CD8-positive, alpha-beta memory T cell (primary cell): ENCODE measurements around the gene FAM174C. TPM values are rescaled to one million over a fixed set of nuclear protein-coding genes. Genes with fewer than 3 reads are reported as not detected.

Experiments used
- CTCF ChIA-PET: fragments of 350-600 bp; sonication (Branson Sonifier 250); formaldehyde crosslinking; loops from one replicate; lab custom pipeline; 2021; ENCODE audit warnings: antibody characterized with exemption; lab: Charles Lee
- POLR2A ChIA-PET: fragments of 350-600 bp; sonication (Branson Sonifier 250); formaldehyde crosslinking; loops from one replicate; lab custom pipeline; 2021; ENCODE audit warnings: antibody characterized with exemption; lab: Charles Lee
- DNase-seq, 5 donors: peaks; one replicate each; pipeline versions ENCODE4 v3.0.0 to v3.0.0-alpha.2; 2020 to 2022; ENCODE audit warnings: mixed read lengths in 1 of 5
- H3K27ac ChIP-seq: one replicate; pipeline ENCODE4 v1.7.0; 2013; ENCODE audit warnings: low read depth, mild to moderate bottlenecking, low read length, moderate library complexity
- H3K27me3 ChIP-seq: 2 replicates; pipeline ENCODE4 v1.7.0; 2013; ENCODE audit warnings: low read length, mild to moderate bottlenecking; ENCODE audit not compliant: insufficient read depth, poor library complexity, severe bottlenecking
- H3K36me3 ChIP-seq: 2 replicates; pipeline ENCODE4 v1.7.0; 2013; ENCODE audit warnings: mild to moderate bottlenecking, low read length, moderate library complexity; ENCODE audit not compliant: insufficient read depth
- H3K4me1 ChIP-seq: 2 replicates; pipeline ENCODE4 v1.7.0; 2013; ENCODE audit warnings: mild to moderate bottlenecking, low read length, moderate library complexity; ENCODE audit not compliant: insufficient read depth
- H3K4me3 ChIP-seq: 2 replicates; pipeline ENCODE4 v1.7.0; 2013; ENCODE audit warnings: mild to moderate bottlenecking, low read length
- H3K9me3 ChIP-seq: 2 replicates; pipeline ENCODE4 v1.7.0; 2013; ENCODE audit warnings: mild to moderate bottlenecking, low read length
- H3K27ac Mint-ChIP-seq, 8 donors: one replicate each; pipeline ENCODE4 v1.8.0; 2020 to 2021; ENCODE audit warnings: mixed read lengths in 8 of 8, mild to moderate bottlenecking in 6 of 8, inconsistent platforms in 3 of 8, moderate library complexity in 3 of 8
- H3K27me3 Mint-ChIP-seq, 2 donors: one replicate each; pipeline ENCODE4 v1.8.0; 2020 to 2021; ENCODE audit warnings: mixed read lengths in 2 of 2, mild to moderate bottlenecking in 1 of 2, moderate library complexity in 1 of 2
- H3K36me3 Mint-ChIP-seq, 3 donors: one replicate each; pipeline ENCODE4 v1.8.0; 2020 to 2021; ENCODE audit warnings: mixed read lengths in 3 of 3, inconsistent platforms in 1 of 3, mild to moderate bottlenecking in 1 of 3
- H3K4me1 Mint-ChIP-seq, 3 donors: one replicate each; pipeline ENCODE4 v1.8.0; 2020 to 2021; ENCODE audit warnings: mixed read lengths in 3 of 3, inconsistent platforms in 1 of 3, mild to moderate bottlenecking in 1 of 3
- H3K4me3 Mint-ChIP-seq, 7 donors: one replicate each; pipeline ENCODE4 v1.8.0; 2020 to 2021; ENCODE audit warnings: mixed read lengths in 7 of 7, mild to moderate bottlenecking in 6 of 7, moderate library complexity in 4 of 7, inconsistent platforms in 2 of 7
- H3K9me3 Mint-ChIP-seq, 5 donors: one replicate each; pipeline ENCODE4 v1.8.0; 2020 to 2022; ENCODE audit warnings: mixed read lengths in 5 of 5, mild to moderate bottlenecking in 3 of 5, moderate library complexity in 2 of 5, inconsistent platforms in 1 of 5
- polyA plus RNA-seq: library from polyadenylated mRNA; unstranded; fragments of 300-500 nt; fragmentation: Illumina TruSeq; gene quantifications from one replicate; pipeline ENCODE4 v1.2.3, GENCODE V29; 2021
- total RNA-seq, 2 experiments: library from RNA; stranded (reverse); gene quantifications; one replicate each; pipeline ENCODE4 v1.2.3, GENCODE V29; 2021

The FAM174C gene
- total RNA-seq (100 to 1,000 TPM; 113 TPM), polyA plus RNA-seq (100 TPM)

DNA sequence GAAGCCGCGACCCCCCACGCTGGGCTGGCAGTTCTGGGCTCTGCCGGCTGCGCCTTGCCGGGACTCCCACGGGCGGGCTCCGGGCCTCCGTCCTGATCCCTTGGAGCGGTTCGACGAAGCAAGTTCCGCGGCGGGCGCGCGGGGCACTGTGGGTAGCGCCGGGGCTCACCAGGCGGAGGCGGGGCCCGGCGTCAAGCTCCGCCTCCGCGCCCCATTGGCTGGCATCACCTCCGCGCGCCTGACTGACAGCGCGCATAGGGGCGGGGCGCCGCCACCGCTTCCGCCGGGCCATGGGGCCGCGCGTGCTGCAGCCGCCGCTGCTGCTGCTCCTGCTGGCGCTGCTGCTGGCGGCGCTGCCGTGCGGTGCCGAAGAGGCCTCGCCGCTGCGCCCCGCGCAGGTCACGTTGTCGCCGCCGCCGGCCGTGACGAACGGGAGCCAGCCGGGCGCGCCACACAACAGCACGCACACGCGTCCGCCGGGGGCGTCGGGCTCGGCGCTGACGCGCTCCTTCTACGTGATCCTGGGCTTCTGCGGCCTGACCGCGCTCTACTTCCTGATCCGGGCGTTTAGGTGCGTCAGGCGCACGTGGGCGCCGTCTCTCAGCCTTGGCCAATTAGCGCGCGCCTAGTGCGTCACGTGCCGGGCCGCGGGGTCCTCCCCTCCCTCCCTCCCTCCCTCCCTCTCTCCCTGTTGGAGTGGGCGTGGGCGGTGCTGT lies at the start of gene FAM174C:
Gene FAM174C, plus strand, starts transcription at position 271 of the 716 bp plus-strand sequence. Its CDS starts 20 bp downstream, at position 291.
- POLR2A ChIA-PET: interaction anchor here (0.6 to 1.8 kb wide), 10 partner anchors 9 to 205 kb away, joined by 3 to 18 read pairs (median 4); a partner anchor contains a TSS
- peaks cover 11 to 66% (median 18%) of the 10 kb centered on the region in 3 donors for H3K36me3 Mint-ChIP-seq
- no peaks in the 10 kb centered on the region for H3K9me3 Mint-ChIP-seq
- peak; percentile 96 to 99 (median 97) for DNase-seq
- CTCF ChIA-PET: interaction anchor here (1.0 to 1.8 kb wide), 2 partner anchors 9 to 31 kb away, joined by 6 to 12 read pairs; no protein-coding TSS in a partner anchor
- H3K4me3 ChIP-seq: peak within 1 kb of the TSS; percentile 74
- peaks cover 48 to 61% (median 50%) of the 10 kb centered on the region in 3 donors for H3K4me1 Mint-ChIP-seq
- peaks cover 61% of the 10 kb centered on the region for H3K4me1 ChIP-seq
- peaks cover 51% of the 10 kb centered on the region for H3K36me3 ChIP-seq
- H3K9me3 ChIP-seq: no peaks in the 10 kb centered on the region
- H3K27ac Mint-ChIP-seq: peak within 1 kb of the TSS; percentile 78 to 98 (median 93)
- peaks cover 0 to 6% of the 10 kb centered on the region in 2 donors for H3K27me3 Mint-ChIP-seq
- H3K27ac ChIP-seq: peak within 1 kb of the TSS; percentile 92
- H3K4me3 Mint-ChIP-seq: peak within 1 kb of the TSS; percentile 79 to 87 (median 84)
- no peaks in the 10 kb centered on the region for H3K27me3 ChIP-seq

DNA sequence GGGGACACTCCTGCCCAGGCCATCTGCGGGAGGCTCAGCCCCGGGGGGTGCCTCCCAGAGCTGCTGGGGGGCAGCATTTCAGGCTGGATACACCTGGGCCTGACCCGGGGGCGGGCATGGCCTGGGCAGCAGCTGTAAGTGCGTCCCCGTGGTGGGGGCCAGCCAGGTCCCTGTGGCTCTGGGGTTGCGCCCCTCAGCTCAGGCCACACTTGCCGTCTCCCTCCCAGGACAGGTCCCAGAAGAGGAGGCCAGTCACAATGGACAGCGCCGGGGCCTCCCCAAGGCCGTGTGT lies 49.2 kb upstream of the FAM174C start:
- peaks cover 0 to 7% (median 0%) of the 10 kb centered on the region in 3 donors for H3K36me3 Mint-ChIP-seq
- H3K4me3 ChIP-seq: no peak overlapping the region
- POLR2A ChIA-PET: no interaction called here
- H3K4me1 ChIP-seq: no peaks in the 10 kb centered on the region
- H3K9me3 Mint-ChIP-seq: no peaks in the 10 kb centered on the region
- no peaks in the 10 kb centered on the region for H3K9me3 ChIP-seq
- H3K4me3 Mint-ChIP-seq: no peak overlapping the region
- H3K27me3 Mint-ChIP-seq: no peaks in the 10 kb centered on the region
- no peak overlapping the region for H3K27ac Mint-ChIP-seq
- CTCF ChIA-PET: interaction anchor here (1.2 to 1.3 kb wide), 2 partner anchors 15 to 113 kb away, joined by 3 to 4 read pairs; no protein-coding TSS in a partner anchor
- no peaks in the 10 kb centered on the region for H3K36me3 ChIP-seq
- H3K4me1 Mint-ChIP-seq: no peaks in the 10 kb centered on the region
- DNase-seq: no peak
- H3K27ac ChIP-seq: no peak overlapping the region
- H3K27me3 ChIP-seq: no peaks in the 10 kb centered on the region

DNA sequence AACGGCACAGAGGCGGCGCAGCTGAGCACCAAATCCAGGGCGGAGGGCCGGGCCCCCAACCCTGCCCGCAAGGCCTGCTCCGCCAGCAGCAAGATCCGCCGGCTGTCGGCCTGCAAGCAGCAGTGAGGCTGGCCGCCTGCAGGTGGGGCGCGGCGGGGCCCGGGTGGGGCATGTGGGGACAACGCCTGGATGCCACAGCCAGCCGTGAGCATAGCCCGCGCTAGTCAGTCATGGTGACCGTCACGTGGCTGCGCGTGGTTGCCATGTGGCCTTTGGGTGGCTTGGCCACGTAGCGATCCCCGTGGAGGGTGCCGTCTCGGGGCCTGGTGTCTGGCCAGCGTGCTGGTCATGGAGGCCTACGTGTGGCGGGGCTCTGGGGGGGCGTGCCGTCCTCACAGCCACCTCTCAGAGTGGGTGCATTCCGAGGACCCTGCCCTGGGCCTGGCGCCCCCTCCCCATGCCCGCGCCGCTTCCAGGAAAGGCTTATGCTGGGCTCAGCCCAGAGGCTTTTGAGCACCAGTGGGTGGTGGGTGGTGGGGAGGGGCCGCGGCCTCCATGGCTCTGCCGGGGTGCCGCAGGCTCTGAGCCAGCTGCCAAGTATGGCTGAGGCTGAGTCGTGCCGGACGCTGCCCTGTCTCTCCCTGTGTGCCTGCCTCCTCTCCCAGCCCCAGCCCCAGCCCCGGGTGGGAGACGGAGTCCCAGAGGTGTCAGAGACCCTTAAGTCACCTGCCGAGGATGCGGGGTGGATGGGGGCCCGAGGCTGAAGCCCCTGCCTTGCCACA lies 48.6 kb upstream of the FAM174C start:
- POLR2A ChIA-PET: no interaction called here
- H3K4me3 ChIP-seq: no peak overlapping the region
- H3K9me3 Mint-ChIP-seq: no peaks in the 10 kb centered on the region
- no peak overlapping the region for H3K4me3 Mint-ChIP-seq
- H3K36me3 ChIP-seq: no peaks in the 10 kb centered on the region
- peaks cover 0 to 7% (median 0%) of the 10 kb centered on the region in 3 donors for H3K36me3 Mint-ChIP-seq
- CTCF ChIA-PET: interaction anchor here (1.3 kb wide), 1 partner anchor 114 kb away, joined by 4 read pairs; no protein-coding TSS in a partner anchor
- DNase-seq: peak in 1 of 5 donors; percentile 44
- no peaks in the 10 kb centered on the region for H3K27me3 Mint-ChIP-seq
- no peak overlapping the region for H3K27ac ChIP-seq
- no peaks in the 10 kb centered on the region for H3K27me3 ChIP-seq
- no peaks in the 10 kb centered on the region for H3K9me3 ChIP-seq
- no peaks in the 10 kb centered on the region for H3K4me1 Mint-ChIP-seq
- no peak overlapping the region for H3K27ac Mint-ChIP-seq
- no peaks in the 10 kb centered on the region for H3K4me1 ChIP-seq

DNA sequence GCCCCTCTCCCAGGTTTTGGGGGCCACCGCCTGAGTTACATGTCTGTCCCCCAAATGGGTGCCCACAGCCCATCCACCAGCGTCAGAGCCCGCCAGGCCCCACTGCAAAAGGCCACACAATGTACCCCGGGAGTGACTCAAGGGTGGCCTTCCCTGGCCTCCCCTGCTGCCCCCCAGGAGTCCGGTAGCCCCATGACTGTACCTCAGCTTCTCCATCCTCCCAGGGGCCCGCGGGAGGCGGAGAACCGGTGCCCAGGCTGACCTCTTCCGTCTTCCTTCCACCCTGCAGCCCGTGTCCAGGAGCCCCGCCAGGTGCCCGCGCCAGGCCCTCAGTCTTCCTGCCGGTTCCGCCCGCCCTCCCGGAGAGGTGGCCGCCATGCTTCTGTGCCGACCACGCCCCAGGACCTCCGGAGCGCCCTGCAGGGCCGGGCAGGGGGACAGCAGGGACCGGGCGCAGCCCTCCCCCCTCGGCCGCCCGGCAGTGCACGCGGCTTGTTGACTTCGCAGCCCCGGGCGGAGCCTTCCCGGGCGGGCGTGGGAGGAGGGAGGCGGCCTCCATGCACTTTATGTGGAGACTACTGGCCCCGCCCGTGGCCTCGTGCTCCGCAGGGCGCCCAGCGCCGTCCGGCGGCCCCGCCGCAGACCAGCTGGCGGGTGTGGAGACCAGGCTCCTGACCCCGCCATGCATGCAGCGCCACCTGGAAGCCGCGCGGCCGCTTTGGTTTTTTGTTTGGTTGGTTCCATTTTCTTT lies 47.9 kb upstream of the FAM174C start:
- POLR2A ChIA-PET: interaction anchor here (0.6 to 0.7 kb wide), 2 partner anchors 18 to 509 kb away, joined by 3 read pairs; no protein-coding TSS in a partner anchor
- Histone ChIP-seq H3K27ac (no peak overlapping the region), H3K4me3 (no peak overlapping the region), H3K4me1 (no peaks in the 10 kb centered on the region), H3K9me3 (no peaks in the 10 kb centered on the region), H3K36me3 (no peaks in the 10 kb centered on the region), H3K27me3 (no peaks in the 10 kb centered on the region)
- no peaks in the 10 kb centered on the region for H3K27me3 Mint-ChIP-seq
- H3K36me3 Mint-ChIP-seq: peaks cover 0 to 7% (median 0%) of the 10 kb centered on the region in 3 donors
- no peaks in the 10 kb centered on the region for H3K9me3 Mint-ChIP-seq
- H3K27ac Mint-ChIP-seq: peak overlapping the region in 1 of 8 donors; percentile 29
- CTCF ChIA-PET: no interaction called here
- H3K4me1 Mint-ChIP-seq: peaks cover 0 to 3% (median 0%) of the 10 kb centered on the region in 3 donors
- no peak overlapping the region for H3K4me3 Mint-ChIP-seq
- no peak for DNase-seq

DNA sequence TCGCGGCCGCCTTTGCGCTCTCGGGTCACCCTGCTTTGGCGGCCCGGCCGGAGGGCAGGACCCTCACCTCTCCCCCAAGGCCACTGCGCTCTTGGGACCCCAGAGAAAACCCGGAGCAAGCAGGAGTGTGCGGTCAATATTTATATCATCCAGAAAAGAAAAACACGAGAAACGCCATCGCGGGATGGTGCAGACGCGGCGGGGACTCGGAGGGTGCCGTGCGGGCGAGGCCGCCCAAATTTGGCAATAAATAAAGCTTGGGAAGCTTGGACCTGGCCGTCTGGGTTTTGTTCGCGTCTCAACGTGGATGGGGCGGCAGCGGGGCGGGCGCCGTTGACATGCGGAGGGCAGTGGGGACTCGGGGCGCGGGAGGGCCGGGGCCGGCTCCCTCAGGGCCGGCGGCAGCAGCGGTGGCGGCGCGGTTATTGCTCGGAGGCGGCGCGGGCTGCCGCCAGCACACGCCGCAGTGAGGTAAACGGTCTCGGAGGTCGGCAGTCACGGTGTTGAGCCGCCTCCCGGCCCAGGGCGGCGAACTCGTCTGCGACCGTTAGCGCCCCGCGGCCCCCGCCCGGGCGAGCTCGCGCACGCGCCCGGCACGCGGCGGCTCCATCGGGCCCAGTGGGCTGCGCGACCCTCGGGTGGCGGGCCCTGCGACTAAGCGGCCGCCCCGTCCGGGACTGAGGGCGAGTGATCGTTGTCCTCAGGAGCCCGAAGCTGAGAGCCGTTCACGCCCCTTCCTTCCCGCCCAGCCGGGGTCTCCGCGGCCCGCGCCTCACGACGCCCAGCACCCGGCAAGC lies 47.0 kb upstream of the FAM174C start:
- Histone ChIP-seq H3K9me3 (no peaks in the 10 kb centered on the region), H3K4me3 (no peak overlapping the region), H3K36me3 (no peaks in the 10 kb centered on the region), H3K4me1 (no peaks in the 10 kb centered on the region), H3K27ac (no peak overlapping the region), H3K27me3 (no peaks in the 10 kb centered on the region)
- no peaks in the 10 kb centered on the region for H3K9me3 Mint-ChIP-seq
- no peak overlapping the region for H3K27ac Mint-ChIP-seq
- no peak for DNase-seq
- H3K36me3 Mint-ChIP-seq: peaks cover 0 to 4% (median 0%) of the 10 kb centered on the region in 3 donors
- CTCF ChIA-PET: no interaction called here
- peaks cover 0 to 4% (median 0%) of the 10 kb centered on the region in 3 donors for H3K4me1 Mint-ChIP-seq
- POLR2A ChIA-PET: interaction anchor here (0.6 to 0.7 kb wide), 2 partner anchors 17 to 510 kb away, joined by 3 read pairs; no protein-coding TSS in a partner anchor
- H3K27me3 Mint-ChIP-seq: no peaks in the 10 kb centered on the region
- H3K4me3 Mint-ChIP-seq: no peak overlapping the region

DNA sequence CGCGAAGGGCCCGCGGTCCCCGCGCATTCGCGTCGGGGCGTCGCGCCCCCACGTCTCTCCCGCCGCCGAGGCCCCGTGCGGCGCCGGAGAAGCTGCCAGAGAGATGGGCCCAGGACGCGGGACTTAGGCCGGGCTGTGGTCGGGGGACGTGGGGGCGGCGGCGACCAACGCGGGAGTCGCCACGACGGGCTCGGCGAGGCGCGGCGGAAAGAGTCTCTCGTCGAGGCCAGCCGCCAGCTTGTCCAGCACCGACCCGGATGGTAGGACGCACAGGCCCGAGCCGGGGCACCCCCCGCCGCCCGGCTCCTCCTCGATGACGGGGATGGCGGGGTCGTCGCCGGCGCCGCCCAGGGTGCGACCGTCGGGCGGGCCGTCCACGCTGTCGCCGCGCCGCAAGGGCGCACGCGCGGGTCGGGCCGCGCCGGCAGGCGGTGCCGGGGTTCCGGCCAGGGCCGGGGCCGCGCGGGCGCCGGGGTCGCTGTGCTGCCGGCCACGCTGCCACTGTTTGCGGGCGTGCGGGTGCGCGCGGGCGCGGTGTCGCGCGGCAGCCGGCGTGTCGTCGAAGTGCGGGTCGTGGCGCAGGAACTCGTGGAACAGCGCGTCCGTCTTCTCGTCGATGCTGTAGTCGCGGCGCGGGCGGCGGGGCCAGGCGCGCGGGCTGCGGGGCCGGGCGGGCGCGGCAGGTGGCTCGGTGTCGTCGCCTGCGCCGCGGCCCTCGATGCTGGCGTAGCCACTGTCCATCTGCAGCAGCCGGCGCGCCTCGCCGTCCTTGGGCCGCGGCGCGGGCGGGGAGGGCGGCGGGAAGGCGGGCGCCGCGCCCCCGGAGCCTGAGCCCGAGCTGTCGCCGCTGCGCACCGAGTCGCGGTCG lies 46.0 kb upstream of the FAM174C start:
- Histone ChIP-seq H3K36me3 (no peaks in the 10 kb centered on the region), H3K27ac (no peak overlapping the region), H3K4me1 (no peaks in the 10 kb centered on the region), H3K4me3 (no peak overlapping the region), H3K27me3 (no peaks in the 10 kb centered on the region), H3K9me3 (no peaks in the 10 kb centered on the region)
- no peak for DNase-seq
- H3K27ac Mint-ChIP-seq: no peak overlapping the region
- no peak overlapping the region for H3K4me3 Mint-ChIP-seq
- ChIA-PET CTCF (no interaction called here), POLR2A (no interaction called here)
- H3K36me3 Mint-ChIP-seq: peaks cover 0 to 4% (median 0%) of the 10 kb centered on the region in 3 donors
- H3K9me3 Mint-ChIP-seq: no peaks in the 10 kb centered on the region
- peaks cover 0 to 4% (median 0%) of the 10 kb centered on the region in 3 donors for H3K4me1 Mint-ChIP-seq
- H3K27me3 Mint-ChIP-seq: no peaks in the 10 kb centered on the region
